ELR (cell line): Measurements from ENCODE around the gene NMUR1.

Experiments
- DNase-seq: peaks from one replicate; pipeline ENCODE4 v3.0.0-alpha.2; 2015; ENCODE audit warnings: low read depth

NMUR1 gene

DNA sequence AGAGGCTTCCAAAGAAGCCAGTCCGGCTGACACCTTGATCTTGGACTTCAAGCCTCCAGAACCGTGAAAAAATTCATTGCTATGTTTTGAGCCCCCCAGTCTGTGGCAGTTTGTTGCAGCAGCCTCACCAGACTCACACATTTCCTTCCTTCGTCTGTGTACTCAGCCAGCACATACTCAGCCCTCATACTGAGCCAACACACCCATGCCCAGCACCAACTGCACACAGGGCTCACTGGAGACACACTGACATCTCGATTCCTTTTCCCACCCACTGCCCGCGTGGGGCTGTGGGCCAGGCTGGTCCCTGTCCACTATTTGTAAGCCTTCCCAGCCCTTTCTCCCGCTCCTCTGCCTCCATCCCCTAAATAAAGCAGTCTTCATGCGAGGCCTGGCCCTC is 24.1 kb upstream of the NMUR1 start:
- no peak for DNase-seq

DNA sequence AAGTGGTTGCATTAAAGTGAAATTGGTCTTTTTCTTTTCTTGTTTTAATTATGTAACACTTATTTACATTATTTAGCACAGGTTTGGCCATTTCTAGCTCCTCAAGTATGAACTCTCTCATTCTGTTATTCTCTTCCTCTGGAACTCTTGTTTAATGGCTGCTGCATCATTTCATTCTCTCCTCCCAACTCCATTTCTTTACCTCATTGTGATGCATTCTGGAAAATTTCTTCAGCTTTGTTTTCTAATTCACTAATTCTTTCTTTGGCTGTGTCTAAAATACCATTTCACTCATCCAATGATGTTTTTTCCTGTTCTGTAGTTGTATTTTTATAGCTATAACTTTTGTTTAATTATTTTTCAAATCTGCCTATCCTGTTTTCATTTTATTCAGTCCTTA is 22.5 kb upstream of the NMUR1 start:
- no peak for DNase-seq

DNA sequence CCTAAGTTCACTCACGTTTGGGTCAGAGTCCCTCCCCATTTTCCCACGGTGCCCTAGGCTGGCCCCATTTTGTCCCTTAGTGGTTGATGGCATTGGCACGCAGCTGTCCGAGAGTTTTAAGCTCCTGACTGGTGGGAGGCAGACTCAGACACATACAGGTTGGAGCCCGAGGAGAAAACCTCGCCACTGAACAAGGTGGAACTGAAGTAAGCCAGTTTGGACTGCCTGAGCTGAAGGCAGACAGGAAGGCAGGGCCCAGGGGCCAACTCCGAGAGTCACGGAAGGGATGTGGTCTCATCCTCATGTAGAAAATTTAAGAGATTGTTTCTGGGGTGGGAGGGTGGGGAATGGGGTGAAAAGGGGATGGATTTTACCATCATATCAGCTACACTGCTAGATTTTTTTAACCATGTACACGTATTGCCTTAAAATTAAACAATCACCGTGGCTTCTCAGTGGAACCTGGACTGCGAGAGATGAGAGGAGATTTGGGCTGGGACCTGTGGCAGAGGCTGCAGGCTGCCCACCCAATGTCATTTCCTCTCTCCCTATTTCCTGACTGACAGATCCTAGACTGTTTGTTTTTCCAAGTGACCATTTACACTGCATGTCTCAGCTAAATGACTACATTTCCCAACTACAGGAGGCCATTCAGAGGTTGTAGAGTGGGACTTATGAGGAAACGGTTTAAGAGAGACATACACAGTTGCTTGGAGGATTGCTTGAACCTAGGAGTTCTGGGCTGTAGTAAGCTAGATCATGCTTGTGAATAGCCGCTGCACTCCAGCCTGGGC is 19.4 kb upstream of the NMUR1 start:
- no peak for DNase-seq

DNA sequence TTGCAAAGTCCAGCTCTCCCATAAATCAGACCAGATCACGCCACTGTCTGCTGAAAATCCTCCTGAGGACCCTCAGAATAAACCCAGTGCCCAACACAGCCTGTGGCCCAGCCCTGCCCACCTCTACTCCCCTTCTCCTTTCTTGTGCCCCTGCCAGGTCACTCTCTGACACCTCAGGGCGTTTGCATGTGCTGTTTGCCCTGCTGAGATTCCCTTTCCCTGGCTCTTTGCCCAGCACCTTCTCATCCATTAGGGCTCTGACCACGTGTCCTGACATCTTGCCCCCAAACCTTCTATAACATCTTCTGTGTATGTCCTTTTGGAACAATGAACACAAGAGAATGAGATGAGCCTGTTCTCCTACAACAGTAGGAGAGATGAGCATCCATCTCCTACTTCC is 18.5 kb upstream of the NMUR1 start:
- no peak for DNase-seq

DNA sequence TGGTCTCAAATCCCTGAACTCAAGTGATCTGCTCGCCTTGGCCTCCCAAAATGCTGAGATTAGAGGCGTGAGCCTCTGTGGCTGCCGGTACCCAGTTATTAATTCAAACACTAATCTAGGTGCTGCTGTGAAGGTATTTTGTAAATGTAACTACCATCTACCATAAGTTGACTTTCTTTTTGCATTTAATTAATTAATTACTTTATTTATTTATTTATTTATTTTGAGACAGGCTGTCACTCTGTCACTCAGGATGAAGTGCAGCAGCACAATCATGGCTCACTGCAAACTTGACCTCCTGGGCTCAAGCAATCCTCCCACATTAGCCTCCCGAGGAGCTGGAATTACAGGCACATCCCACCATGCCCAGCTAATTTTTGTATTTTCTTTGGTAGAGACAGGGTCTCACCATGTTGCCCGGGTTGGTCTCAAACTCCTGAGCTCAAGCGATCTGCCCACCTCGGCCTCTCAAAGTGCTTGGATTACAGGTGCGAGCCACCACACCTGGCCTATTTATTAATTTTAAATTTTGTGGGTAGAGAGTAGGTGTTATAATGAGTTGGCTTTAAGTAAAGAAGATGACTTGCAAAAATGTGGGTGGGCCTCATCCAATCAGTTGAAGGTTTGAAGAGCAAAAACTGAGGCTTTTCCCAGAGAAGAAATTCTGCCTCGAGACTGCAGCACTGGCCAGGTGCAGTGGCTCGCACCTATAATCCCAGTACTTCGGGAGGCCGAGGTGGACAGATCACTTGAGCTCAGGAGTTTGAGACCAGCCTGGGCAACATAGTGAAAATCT is 17.3 kb upstream of the NMUR1 start:
- DNase-seq = no peak

DNA sequence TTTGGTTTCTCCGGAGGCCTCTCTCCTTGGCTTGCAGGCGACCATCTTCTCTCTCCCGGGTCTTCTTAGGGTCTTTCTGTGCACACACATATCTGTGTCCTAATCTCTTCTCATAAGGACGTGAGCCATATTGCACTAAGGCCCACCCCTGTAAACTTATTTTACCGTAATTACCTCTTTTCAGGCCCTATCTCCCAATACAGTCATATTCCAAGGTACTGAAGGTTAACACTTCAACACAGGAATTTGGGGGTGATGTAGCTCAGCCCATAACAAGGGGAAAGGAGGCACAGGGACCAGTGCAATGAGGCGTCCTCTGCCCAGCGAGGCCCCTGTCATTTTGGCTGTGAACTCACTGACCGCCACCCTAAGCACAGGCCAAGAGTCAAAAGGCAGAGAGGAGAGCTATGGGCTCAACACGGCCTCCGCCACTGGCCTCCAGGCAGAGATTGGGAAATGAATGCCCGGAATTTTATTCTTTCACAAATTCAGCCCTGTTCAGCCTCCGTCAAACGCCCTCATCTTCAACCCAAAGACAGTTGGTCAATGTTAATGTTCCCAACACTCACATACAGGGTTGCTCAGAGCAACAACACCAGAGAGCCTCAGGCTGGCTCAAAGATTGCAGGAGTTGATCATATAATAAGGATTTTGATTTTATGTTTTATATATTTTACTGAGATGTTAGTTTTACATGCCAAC is 15.9 kb upstream of the NMUR1 start:
- no peak for DNase-seq

DNA sequence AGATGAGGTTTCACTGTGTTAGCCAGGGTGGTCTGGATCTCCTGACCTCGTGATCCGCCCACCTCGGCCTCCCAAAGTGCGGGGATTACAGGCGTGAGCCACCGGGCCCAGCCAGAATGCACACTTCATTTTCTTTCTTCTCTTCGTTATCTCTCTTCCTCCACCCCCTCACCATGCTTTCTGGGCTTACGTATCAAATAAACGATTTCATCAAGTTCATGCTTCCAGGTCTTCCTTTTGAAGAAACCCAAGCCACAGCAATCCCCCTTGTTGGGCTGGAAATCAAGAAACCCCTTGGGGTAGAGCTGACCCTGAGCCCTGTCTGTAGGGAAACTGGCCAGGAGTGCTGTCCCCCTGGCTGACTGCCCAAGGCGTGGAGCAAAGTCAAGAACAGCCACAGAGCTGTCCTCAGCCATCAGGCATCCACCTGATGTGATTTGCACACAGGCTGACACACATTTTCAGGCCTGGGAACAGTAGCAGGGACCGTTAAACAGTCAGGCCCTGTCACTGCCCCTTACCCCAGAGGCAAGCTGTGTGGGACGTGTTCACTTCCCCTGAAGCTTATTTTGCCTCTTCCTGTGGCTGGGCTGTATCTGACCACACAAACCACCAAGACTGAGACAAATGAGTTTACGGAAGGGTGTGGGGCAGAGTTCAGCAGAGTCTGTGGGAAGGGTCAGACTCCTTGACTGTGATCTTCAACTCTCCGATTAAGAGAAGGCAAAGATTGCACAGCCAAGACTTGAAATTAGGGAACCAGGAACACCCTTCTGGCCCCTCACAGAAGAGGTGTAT is 15.1 kb upstream of the NMUR1 start:
- DNase-seq = peak; percentile 86

DNA sequence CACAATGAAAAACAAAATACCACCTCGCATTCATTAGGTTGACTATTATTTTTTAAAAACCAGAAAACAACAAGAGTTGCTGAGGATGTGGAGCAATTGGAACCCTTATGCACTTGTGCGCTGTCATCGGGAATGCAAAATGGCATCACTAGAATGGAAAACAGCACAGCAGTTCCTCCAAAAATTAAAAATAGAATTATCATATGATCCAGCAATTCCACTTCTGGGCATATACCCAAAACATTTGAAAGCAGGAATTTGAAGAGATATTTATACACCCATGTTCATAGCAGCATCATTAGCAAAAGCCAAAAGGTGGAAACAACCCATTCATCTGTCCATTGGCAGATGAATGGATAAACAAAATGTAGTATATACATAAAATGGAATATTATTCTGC is 11.9 kb upstream of the NMUR1 start:
- DNase-seq = no peak

DNA sequence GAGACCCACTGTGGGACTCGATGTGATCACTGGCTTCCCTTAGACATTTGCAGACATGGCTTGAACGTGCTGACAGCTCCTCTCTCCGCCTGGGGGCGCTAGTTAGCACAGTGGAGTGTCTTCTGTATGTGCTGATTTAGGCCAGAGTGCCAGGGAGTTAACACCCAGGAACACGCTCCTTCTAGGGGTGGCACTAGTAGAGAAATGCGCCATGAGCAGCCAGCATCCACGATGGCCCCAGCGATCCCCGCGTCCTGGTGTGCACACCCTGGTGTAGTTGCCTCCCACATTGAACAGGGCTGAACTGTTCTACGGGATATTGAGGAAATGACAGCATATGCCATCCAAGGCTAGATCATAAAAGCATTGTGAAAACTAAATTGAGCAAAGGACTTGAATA is 11.4 kb upstream of the NMUR1 start:
- DNase-seq = peak; percentile 26

DNA sequence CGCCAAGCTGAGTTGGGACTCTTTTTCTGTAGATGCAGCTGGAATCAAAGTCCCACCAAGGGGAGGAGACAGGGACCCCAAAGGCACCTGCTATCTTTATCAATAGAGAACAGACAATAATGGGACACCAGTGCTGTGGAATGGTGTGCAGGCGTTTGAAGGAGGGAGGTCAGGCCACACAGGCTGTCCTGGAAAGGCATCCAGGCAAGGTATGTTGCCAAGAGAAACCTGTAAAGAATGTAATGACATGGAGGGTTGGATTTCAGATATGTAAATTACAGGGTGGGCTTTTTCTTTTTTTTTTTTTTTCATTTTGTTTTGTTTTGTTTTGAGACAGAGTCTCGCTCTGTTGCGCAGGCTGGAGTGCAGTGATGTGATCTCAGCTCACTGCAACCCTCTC is 9.7 kb upstream of the NMUR1 start:
- no peak for DNase-seq

DNA sequence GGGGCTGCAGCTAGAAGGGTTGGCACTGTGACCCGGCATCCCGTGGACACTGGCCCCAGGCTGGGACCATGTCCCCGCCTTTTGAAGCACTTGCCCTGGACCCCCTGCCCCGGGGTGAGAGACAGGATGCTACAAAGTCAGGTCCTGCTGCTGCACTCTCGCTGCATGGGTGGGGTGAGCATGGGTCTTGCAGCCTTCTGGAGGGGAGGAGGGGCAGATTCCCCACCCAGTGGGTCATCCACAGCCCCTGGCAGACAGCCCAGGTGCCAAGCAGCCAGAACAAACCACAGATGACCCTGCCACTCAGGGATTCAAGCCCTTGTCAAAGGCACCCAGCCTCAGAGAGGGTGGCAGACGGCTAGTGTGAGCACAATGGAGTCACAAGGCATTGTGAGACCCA is 5.7 kb upstream of the NMUR1 start:
- no peak for DNase-seq

DNA sequence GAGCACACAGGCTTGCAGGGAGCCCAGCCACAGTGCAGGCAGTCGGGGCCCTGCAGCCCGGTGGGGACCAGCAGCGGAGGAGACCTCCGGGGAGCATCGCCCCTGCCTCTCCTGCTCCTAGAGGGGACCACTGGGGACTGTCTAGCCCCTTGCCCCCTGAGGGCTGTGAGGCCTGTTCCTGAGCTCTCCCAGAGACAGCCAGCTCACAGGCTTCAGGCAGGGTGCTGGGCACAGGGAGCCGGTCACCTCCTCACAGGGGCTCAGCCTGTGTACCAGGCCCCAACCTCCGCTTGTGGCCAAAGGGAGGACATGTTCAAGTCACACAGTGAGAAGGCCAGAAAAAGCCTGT is 3.5 kb upstream of the NMUR1 start:
- DNase-seq = no peak

DNA sequence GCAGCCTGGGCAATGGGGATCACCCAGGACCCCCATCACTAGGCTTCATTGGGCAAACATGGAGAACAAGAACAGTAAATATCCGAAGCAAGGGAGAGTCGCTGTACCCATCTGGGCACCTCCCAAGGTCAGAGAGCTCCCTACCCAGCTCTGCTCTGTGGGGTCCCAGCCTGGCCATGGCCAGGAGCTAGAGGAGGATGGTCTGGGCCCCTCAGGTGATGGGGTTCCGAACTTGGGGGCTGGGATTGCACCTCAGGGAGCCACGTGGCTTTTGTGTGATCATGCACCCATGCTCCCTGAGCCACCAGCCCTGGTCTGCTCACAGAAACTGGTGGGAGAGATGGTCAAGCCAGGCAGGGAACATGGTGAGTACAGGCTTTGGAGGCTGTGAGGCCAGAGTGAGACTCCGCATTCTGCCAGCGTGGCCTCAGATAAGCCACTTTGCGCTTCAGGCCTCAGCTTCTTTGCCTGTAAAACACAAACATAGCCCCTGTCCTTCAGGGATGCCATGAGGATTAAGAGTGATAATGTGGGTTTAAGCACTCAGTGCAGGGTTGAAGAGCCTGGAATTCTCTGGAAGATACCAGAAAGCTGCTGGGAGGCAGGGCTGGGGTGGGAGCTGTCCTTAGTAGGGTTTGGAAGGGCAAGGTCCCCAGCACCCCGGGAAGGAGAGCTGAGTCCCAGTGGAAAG is 3.0 kb upstream of the NMUR1 start:
- no peak for DNase-seq

DNA sequence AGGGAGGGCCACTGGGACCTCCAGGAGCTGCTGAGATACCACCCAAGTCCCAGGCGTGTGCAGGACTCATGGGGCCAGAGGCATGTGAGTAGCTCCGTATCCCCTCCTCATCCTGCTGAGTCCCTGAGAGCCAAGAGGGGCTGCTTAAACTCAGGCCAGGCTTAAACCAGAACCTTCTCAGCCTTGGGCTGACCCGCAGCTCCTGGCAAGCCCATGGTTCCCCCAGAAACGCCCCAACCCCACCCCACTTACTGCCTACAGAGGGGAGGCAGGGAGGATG is 2.5 kb upstream of the NMUR1 start:
- no peak for DNase-seq

DNA sequence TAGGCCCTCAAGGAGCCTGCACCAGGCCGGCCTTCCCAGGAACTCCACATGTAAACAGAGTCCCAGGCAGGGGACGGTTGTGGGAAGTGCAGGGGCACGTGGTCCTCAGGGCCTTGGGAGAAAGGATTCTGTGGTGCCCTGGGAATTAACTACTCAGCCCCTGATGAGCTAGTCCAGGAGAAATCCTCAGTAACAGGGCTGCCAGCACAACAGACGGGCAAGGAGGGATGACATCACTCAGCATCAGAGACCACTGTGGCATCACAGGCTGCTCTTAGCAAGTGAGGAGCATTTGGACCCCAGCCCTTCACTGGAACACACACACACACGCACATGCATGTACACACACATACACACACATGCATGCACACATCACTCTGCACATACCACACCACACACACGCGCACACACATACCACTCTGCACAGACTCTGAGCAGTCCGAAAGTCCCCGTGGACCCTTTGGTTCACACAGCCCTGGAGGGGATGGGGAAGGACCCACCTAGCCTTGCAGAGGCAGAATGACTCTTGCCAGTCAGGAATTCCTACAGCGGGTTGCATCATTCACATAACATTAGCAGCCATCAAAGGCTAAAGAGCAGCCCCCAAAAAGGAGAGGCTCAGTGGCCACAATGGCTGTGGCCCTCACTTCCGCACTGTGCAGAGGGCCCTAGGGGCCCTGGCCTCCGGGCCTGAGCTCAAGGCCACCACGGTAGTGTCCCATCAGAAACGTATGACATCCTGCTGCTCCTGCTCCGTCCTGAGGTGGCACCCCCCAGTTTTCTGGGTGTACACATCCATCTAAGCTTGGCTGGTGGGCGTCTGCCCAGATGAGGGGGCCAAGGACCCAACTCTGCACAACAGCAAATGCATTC is 1.9 kb upstream of the NMUR1 start:
- DNase-seq = no peak

DNA sequence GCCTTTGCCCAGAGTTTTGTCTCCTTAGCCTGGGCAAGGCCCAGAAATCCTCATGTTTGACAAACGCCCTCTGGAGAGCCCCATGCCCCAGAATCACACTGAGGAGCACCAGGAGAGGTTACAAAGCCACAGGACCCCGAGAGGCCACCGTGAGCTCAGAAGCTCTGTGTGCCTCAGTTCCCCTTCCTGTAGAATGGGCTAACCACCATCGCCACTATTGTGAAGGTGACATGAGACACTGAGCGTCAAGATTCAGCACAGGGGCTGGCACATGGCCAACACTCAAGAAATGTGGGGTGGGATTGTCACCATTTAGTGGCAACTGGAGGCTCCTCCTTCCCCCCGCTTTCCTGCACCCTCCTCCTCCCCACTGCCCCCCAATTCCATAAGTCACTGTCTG is 1.2 kb upstream of the NMUR1 start:
- DNase-seq = no peak

DNA sequence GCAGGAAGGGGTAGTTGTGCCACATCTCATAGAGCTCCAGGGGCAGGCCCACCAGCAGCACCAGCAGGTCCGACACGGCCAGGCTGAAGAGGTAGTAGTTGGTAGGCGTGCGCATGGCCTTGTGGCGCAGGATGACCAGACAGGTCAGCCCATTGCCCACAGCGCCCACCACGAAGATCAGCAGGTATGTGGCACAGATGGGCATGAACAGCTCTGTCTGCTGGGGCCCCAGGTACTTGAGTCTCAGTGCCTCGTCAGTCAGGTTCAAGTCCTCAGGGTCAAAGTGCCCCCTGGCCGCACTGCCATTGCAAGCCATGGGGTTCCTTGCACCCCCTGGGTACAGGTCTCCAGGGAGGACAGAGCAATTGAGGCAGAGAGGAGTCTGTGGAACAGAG is 1.6 kb downstream of the NMUR1 start:
- no peak for DNase-seq

DNA sequence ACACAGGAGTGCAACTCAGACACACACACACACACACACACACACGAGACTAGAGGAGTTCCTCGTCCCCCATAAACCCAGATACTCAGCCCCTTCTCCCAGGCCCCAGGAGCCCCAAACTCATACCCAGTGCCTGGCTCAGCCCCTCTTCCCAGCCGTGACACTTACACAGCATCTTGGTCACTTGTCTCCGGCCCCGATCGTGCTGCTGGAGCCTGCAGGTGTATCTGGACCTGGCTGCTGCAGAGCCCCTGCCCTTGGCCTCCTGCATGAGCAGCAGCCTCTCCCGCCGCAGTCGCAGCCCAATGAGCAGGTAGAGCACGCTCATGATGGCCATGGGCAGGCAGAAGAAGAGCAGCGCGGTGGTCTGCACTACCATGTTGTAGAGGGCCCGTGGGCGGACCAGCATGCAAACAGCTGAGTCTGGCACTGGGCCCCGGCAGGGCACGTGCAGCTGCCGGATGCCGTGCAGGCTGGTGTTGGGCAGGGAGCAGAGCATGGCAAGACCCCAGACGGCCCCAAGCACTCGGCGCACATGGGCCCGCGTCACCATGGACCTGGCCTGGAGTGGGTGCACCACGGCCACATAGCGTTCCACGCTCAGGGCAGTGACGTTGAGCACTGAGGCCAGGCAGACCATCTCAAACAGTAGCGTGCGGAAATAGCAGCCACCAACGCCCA is 2.1 kb downstream of the NMUR1 start:
- DNase-seq = no peak

DNA sequence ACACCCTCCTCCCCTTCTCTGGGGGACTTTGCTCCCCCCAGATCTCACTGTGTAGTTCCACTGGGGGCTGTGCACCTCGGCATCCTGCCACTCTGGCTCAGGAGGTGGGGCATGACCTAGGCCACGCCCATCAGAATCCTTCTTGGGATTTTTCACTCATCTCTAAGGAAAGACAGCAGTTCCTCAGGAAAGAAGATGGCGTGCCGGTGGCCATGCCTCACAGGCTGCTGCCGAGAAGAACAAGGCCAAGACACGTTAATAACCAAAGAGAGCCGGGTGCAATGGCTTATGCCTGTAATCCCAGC is 3.2 kb downstream of the NMUR1 start:
- DNase-seq = no peak

DNA sequence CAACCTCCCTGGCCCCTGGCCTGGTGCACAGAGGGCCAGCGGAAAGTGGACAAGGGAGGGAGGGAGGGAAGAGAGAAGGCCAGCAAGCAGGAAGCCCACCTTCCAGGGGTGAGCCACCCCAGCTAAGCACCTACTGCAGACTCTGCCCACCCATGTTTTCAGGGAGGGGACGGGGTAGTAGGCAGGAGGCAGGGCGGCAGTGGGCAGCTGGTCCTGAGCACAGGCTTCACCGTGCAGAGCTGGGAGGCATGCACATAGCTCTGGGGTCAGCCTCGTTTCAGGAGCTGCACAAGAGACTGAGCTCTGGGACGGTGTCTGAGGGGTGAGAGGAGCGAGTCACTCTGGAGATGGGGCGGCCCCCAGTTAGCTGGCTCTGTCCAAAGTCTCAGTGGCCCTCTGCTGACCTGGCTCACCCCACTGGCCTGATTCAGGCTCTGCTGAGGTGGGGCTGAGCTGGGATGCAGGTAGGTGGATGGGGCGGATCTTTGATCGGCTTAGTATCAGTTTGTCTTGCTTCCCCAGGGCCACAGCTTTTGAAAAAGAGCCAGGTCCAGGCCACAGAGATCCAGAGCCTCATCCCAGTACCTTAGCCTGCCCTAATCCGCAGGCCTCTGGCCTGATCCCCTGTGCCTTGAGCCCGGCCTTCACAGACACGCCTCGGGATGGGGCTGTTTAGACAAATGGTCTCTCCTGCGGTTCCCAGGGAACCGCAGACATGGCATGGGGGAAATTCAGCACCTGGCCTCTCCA is 3.7 kb downstream of the NMUR1 start:
- DNase-seq = no peak
